Stimulated activated CD4-positive, alpha-beta T cell treated with anti-CD3 and anti-CD28 coated beads, Interleukin-1b, Interleukin-23, amount 100 ng/mL, for 24 hours (primary cell): ENCODE data around the gene NDFIP2.

ENCODE experiments used
- DNase-seq, 4 experiments: peaks; one replicate each; pipeline ENCODE4 v3.0.0-alpha.2; 2020; ENCODE audit warnings: low read depth in 4 of 4, low spot score in 1 of 4

The NDFIP2 gene

DNA sequence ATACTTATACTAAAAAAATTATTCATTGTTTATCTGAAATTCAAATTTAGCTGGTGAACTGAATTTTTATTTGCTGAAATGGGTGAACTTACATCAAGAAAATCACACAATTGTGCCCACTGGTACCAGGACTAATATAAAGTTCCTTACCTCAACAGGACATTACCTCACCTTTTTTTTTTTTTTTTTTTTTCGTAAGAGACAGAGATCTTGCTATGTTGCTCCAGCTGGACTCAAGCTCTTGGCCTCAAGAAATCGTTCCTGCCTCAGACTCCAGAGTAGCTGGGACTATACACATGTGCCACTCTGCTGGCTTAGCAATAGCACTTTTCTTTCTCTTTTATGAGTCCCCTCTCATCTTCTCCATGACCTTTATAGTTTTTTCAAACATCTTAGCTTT, 22.5 kb upstream of the NDFIP2 start:
- DNase-seq, result no peak

DNA sequence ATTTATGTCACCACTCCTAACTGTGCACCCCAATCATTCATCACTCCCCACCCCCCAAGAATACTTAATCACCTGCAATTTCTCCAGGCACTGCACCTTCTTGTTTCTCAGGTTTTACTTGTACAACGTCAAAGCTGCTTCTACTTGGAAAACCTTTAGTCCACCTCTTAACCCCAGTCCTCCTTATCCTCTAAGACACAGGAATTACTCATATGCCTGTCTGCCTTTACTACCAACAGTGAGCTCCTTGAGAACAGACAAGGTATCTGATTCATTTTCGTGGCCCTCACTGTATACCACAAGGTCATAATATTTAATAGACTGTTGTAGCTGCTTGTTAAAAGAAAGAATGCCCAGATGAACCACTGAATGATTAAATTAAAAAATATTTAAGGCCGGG, 21.0 kb upstream of the NDFIP2 start:
- no peak for DNase-seq

GRCh38 chr13:79462895-79463294, 18.1 kb upstream of the NDFIP2 start:
- DNase-seq, result no peak

DNA sequence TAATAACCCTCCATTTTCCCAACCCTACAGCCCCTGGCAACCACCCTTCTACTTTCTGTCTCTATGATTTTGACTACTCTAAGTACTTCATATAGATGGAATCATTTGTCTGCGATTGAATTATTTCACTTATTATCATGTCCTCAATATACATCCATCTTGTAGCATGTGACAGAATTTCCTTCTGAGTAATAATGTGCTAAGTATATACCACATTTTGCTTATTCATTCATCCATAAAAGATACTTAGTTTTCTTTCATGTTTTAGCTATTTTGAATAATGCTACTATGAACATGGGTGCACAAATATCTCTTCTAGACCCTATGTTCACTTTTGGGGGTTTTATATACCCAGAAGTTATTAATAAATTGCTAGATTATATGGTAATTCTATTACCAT, 17.4 kb upstream of the NDFIP2 start:
- DNase-seq, result no peak

GRCh38 chr13:79466872-79467271, 14.1 kb upstream of the NDFIP2 start:
- DNase-seq, result no peak

- DNase-seq, result no peak
These were observed 12.6 kb upstream of the NDFIP2 start for GRCh38 chr13:79468402-79468801.

DNA sequence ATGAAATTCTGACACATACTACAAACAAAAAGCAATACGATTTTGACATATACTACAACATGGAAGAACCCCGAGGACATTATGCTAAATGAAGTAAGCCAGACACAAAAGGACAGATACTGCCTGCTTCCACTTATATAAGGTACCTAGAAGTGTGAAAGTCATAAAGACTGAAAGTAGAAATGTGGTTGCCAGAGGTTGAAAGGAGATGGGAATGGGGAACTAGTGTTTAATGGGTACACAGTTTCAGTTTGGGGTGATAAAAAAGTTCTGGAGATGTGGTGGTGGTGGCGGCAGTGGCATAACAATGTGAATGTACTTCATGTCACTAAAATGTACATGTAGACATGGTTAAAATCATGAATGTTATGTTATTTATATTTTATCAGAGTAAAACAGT, 12.1 kb upstream of the NDFIP2 start:
- DNase-seq, result no peak

DNA sequence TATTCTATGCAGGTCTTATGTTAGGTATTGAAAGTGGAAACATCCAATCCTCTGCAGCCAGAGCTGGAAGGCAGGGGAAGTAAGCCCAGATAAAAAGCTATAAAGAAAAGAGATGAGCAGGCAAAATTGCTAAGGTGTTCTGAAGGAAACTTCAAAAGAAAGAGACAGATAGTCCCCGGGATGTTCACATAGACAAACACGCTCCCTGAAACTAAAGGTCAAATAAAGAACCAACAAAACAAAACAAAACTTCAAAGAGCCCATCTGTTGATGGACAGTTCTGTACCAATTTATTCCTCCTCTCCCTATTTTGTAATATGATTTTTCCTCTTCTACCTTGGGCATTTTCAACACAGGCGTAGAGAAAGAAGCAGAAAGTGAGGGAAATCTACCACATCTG, 11.3 kb upstream of the NDFIP2 start:
- no peak for DNase-seq

DNA sequence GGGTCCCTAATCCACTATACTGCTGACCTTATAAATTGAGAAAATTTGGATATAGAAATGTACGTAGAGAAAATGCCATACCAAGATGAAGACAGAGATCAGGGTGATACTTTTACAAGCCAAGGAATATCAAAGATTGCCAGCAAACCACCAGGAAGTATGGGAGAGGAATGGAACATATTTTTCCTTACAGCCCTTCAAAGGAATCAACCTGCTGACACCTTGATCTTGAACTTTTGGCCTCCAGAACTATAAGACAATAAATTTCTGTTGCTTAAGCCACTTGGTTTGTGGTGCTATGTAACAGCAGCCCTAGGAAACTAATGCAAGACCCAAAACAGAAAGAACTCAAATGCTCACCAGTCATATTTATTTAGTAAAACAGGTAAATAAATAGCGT, 10.3 kb upstream of the NDFIP2 start:
- no peak for DNase-seq

GRCh38 chr13:79475569-79475968, 5.4 kb upstream of the NDFIP2 start:
- DNase-seq, result no peak

- DNase-seq, result no peak
These were observed 3.0 kb upstream of the NDFIP2 start for GRCh38 chr13:79477968-79478367.

GRCh38 chr13:79479882-79480281, 1.1 kb upstream of the NDFIP2 start:
- no peak for DNase-seq

DNA sequence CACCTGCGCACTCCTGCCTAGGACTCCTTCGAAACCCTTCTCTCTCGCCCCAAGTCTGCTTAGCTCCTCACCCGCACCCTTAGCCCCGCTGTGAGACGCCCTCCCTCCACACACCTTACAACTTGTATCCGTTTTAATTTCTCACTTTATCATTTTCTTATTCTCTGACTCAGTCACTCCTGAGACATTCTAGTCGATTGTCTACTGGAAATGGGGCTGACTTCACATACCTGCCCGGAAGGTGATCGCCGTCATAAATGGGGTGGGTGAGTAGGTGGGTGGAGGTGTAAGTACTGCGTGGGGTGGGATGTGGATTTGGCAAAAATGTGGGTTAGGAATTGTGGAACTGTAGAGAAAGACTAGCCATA, 714 bp downstream of the NDFIP2 start:
- peak; percentile 35 to 76 (median 52) for DNase-seq

DNA sequence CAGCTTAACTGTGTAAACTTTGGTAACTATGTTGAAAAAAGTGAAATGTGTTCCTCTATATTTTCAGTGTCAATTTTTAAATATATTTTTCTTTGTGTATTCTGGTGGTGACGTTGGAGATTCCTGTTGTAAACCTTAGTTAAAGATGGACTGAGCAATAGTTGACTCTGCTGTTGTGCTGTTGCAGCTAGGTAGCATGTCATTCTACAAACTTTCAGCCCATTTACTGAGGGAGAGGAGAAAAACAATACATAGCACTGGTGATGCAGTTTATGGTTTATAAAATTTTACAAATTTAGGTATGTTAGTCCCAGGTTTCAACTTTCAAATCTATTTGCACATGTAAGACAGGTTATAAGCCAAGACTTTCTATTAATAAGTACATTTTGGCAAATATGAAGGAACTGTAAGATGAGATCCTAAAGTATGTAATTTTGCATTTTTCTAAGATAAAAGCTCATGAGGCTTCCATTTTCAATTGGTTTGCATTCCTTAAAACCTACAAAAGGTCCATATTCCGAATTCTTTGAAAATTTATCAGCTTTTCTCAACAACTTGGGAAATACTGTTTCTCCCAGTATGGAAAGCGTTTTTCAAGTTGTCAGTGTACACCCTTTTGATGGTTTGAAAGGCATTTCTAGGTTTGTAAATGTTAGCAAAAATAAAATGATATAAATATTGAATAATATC, 1.5 kb downstream of the NDFIP2 start:
- no peak for DNase-seq

GRCh38 chr13:79483086-79483706, 2.2 kb downstream of the NDFIP2 start:
- DNase-seq, result no peak

- no peak for DNase-seq
These were observed 4.3 kb downstream of the NDFIP2 start for GRCh38 chr13:79485014-79485811.

DNA sequence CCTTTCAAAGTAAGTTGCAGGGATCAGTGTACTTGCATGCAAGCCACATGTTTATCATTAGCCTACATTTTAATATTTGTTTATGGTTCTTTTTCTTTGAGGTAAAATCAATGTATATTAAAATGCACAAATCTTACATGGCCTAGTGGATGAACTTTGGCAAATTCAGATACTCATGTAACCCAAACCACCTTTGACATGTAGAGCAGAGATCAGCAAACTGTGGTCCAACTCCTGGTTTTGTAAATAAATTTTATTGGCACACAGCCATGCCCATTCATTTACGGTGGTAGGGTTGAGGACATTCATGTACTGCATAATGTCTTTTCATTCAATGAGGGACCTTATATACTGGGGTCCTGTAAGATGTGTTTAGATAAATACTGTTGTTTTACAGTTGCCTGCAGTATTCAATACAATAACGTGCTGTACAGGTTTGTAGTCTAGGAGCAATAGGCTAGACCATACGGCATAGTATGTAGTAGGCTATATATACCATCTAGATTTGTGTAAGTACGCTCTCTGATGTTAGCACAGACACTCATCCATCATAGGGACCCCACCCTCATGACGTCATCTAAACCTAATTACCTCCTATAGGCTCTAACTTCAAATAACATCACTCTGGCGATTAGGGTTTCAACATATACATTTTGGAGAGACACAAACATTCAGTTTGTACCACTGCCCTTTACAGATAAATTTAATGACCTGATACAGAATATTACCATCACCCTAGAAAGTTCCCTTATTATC, 5.7 kb downstream of the NDFIP2 start:
- no peak for DNase-seq

DNA sequence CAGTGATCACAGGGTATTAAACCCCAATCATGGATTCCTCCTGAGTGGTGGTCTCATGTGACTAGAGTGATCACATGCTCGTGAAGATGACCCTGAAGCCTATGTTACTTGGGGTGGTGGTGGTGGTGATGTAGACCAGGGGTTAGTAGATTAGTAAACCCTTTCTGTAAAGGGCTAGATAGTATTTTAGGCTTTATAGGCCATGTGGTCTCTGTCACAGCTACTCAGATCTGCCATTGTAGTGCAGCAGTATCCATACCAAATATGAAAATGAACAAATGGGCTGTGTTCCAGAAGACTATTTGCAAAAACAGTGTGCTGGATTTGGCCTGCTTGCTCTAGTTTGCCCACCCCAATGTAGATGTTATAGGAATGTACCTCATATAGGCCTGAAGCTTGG, 9.4 kb downstream of the NDFIP2 start:
- DNase-seq, result no peak

DNA sequence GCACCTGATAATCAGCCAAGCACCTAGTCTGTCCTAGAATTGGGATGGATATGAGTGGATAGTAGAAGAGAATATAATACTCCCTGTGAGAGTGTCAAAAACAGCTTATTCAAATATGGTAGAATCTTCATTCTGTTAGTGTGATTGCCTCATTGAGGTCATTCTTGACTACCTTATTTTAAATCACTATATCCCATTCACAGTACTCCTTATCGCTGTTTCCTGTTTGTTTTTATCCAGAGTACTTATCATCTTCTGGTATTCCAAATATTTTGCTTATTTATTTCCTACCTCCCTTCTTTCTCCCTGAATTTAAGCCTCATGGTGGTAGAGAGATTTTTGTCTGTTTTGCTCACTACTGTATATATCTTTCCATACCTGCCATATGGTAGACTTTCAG, 9.9 kb downstream of the NDFIP2 start:
- DNase-seq, result no peak

- DNase-seq, result no peak
These were observed 10.8 kb downstream of the NDFIP2 start for GRCh38 chr13:79491715-79492114.

GRCh38 chr13:79492313-79492798, 11.4 kb downstream of the NDFIP2 start:
- no peak for DNase-seq
